ENCODE measurements around the gene SLC6A7.

SLC6A7 gene

GRCh38 chr5:150258130-150258529 is 68.3 kb downstream of the SLC6A7 start:
- DNase-seq: peak in 20 of 58 donors; percentile 12 to 66 (median 36)

Measured in anterior cingulate cortex (tissue), 58 donors.